RPMI7951 (cell line): ENCODE data around the gene FMOD. TPM values are rescaled to one million over a fixed set of nuclear protein-coding genes. Genes with fewer than 3 reads are reported as not detected.
A peak's percentile ranks its signal among the peaks of the same experiment; 100 is the strongest.

Source experiments
- DNase-seq: peaks from one replicate; pipeline ENCODE4 v3.0.0-alpha.2; 2012; ENCODE audit warnings: low read depth
- total RNA-seq: library from RNA; depleted of rRNA; stranded (reverse); fragments of >200 nt; shearing (Covaris generic); gene quantifications from 2 replicates; pipeline ENCODE4 v1.2.3, GENCODE V29; 2014

FMOD gene
- total RNA-seq, 1 experiment from 2014 or later = not detected

DNA sequence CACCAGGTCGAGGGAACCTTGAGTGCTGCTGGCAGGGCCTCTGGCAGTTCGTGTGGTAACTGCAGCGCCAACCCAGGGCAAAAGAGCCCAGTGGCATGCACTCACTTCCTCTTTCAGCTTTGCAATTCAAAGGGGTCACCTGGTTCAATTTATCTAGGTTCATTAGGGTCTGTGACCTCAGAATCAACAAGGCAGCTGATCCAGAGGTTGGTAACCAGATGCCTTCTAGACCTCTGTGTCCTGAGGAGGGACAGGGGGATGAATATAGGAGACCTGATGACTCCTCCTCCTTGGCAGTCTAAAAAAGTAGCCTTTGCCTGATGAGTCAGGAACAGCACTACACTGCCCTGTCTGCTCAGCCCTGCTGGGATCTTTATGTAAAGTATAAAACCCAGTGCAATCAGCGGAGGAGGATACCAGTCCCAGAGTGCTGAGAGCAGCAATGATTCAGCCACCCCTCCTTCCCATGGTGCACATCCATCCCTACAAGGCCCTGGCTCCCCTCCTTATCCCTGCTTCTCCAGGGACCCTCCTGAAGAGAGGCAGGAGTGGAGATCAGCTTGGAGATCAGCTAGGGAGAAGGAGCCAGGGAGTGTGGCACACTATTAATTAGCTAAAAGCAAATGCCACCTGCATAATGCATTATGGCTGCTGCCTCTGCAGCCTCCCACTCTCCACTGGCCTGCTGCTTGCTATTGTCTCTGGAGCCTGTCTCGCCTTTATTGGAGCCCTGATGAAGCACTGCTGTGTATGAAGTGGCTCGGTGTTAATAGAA lies 11.2 kb upstream of the FMOD start:
- DNase-seq = peak; percentile 10

DNA sequence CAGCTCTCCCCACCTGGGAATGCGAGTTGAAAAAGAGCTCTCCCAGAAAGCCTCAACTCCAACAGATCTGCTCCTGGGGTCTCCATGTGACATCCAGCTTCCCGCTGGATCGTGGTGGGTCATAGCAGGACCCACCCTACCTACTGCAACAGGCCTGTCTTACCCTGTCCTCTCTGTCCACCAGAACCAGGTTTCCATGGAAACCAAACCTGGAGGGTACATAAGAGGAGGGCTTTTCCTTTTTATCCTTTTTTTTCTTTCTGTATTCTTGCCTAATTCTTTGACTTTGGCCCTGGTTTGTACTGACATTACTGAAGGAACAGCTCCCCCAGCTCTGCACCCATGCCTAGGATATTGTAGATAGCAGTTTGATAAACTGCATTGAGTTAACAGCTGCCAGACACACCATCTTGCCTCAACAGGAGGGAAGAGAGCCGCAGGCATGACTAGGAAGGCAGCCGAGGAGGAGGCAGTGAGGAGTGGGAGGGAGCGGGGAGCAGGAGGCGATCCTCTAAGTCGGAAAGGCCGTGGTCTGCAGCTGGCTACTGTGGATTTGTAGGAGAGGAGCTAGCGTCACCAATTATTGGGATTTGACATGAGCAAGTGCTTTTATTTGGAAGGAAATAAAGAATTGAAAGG lies 9.7 kb upstream of the FMOD start:
- no peak for DNase-seq

DNA sequence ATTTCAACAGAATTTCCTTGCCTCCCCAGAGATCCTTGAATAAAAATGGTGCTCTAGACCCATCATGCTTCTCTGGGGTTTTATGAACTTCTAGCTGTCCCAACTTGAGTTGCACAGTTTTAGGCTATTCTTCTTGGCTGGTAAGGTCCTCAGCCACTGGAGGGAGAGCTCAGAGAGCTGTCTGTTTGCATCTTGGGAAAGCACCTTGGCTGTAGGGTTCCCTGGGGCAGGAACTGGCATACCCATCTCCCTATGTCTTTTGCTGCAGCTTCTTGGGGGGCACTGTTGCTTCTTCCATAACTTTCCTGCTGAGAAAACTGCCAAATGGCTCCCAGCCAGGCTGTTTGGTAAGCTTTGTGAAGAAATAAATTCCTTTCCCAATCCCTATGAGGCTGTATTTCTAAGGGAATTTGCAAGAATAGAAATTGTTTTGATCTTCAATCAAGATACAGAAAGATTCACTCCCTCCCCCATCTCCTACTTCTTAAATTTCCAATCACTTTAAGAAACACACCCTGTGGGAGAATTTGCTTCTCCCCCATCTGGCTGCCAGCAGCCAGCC lies 8.2 kb upstream of the FMOD start:
- no peak for DNase-seq

DNA sequence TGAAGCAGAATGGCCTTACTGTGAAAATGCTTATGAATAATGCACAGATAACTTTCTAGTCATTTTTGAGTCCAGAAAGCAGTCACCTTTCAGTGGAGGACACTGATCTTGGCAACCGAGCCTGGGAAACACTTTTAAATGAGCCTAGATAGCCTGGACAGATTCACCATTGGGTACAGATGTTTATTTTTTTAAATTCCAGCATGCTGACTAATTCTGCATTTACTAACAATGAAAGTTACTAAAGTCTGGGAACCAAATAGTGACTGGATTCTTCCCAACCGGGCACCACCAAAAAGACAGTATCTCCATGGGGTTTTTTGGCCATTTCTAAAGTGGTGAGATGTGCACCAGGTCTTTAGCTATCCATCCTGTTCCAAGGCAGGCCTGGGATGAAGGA lies 3.3 kb upstream of the FMOD start:
- peak; percentile 39 for DNase-seq

DNA sequence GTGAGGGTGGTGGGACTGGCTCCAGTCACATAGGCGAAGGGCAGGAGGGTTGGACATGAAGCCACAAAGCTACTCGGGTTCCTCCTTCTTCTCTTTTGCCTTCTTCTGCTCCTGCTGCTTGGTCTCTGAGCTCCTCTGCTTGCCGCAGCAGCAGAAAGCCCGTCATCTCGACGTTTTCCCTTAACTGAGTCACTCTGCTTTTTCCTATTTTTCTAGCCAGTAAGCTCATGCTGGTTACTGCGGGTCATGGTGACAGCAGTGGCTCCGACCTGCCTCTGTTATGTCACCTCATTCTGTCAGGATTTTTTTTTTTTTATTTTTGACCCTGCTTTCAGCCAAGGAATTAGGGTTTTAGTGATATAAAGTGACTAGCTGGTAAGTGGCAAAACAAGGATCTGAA lies 2.6 kb upstream of the FMOD start:
- DNase-seq = no peak

DNA sequence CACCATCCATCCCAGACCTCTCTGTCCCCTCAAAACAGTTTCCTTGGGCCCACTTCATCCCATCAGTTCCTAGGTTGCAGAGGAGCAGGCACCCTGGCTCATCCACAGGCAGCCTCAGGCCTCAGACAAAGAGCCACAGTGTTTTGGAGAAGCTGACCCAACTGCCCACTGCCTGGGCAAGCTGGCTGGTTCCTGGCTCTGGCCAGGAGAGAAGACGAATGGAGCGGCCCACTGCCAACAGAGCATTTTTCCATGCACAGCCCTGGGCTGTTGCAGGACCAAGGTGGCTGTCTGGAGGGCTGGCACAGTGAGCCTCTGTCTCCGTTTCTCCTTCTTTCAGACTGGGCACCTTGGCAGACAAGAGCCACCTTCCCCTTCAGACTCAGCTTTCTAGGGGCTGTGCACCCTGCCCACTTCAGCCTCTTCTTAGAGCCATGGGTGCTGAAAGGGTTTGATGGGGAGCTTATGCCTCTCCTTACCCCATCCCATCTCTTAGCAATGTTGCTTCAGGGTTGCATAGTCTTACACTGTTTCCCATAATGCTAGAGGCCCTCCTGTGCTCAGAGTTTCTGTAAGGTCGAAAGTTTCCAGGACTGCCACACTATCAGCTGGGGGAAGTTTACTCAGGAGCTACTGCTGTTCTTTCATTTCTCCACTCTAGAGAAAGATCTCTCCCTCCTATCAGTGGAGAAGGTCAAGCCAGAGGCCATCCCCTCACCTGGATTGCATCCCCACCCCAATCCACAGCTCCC lies 973 bp downstream of the FMOD start:
- DNase-seq = no peak

DNA sequence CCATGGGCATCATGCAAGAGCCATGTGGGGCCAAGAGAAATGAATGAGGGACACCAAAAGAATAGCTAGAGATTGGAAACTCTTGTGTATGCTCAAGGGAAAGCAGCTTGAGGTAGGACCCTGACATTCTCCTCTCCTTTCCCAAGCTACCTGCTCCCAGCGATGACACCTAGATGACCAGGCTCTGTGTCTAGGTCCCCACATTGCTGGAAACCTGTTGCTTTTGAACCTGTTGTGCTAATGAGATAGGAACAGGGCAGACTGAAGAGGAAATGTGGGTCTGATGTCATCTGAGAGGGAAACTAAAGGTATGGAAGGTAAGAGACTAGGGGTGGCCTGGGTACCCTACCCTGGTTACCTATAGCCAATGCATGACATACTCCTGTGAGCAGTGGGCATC lies 1.8 kb downstream of the FMOD start:
- no peak for DNase-seq

DNA sequence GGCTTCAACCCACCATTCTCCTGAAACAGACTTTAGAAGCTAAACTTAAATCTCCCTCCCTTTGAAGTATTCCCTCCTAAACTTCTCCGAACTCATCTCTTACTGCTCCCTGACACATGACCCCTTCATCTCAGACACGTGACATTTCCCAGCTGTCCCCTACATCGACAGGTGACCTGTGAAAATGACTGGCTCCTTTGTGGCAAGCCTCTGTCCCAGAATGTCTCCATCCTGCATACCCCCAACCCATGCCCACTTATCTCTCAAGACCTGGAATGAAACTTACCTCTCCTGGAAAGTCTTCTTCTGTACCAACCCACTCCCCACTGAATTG lies 4.2 kb downstream of the FMOD start:
- no peak for DNase-seq

DNA sequence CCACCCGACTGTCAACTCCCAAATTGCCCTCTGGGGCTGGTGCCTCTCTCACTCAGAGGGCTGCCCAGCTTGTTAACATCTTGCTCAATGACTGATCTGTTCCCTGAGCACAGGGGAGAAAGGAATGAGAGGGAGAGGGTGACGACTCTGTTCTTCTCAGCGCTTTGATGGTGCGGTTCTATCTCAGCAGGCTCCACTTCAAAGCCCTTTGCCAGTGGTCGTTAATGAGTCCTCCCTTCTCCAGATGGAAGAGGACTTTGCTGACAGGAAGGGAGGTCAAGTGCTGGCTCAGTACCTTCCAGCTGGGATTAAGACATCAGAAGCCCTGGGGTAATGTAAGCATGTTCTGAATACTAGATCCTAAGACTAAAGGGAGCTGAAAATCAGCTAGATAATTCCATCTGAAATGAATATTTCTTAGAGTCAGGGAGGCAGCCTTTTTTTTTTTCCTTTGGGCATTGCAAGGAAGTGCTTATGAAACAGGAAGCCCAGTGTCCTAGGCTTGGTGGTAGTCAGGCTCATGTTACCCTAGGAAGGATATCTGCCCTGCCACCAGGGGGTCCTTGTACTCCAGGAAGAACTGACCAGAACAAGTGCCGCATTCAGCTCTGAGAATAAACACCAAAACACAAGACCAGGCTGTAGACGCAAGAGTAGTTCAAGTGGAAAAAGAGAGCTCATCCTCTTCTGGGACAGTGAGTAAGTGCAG lies 4.7 kb downstream of the FMOD start:
- no peak for DNase-seq

DNA sequence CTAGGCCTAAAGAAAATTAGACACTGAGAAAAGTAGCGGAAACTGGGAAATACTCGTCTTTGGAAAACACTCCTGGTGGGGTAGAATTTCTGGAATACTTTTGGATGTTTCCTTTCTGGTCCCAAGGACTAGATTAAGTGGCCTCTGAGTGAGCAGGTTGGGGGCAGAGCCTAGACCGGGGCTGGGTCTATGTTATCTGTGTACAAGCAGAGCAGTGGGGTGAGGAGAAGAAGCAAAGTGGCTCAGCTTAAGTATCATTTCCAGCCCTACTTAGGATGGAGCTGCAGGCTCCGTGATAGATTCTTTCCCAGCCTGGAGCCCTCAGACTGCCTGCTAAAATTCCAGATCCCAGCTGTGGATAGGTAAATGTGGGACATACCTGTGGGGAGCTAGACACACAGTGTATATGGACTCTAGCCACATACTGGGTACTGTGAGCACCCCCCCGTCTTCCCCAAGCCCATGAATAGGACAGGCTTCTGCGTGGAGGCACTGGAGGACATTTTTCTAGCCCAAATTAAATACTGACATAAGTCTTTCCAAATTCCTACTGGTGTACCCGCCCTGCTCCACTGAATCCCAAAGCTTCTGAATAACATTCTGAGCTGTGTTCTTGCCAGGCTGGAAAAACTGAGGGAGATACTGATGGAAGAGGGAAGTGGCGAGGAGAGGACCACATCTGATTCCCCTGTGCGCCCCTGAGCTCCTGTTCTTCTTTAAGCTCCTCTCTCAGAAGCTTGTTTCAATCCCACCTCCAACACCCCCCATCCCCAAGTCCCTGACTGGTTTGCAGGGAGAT lies 6.8 kb downstream of the FMOD start:
- no peak for DNase-seq

DNA sequence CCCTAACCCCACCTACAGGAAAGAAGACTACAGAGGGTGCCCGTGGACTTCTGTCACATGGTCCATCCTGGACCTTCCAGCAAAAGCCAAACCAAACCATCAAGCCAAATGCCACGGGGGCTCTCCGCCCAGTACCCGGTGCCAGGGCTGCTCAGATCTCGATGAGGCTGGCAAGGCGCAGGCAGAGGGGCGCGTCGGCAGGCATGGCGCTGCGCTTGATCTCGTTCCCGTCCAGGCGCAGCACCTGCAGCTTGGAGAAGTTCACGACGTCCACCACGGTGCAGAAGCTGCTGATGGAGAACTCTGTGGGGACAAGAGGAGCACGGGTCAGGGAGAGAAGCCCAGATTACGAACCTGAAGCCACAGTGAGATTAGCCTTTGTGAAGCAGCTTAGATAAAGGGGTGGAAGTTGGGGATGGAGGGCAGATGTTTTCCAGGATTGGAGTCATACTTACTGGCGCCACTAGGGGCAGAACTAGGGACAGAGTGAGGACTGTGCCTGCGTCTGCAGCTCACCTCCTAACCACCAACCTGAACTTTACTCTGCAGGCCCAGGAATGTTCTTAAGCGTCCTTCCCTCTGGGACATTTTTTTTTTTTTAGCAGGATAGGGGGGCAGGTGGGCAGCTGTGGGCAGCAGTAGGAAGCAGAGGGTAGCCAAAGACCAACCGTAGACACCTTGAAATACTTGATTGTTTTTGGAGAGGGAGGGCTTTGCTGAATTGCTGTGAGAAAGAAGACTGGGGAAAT lies 8.6 kb downstream of the FMOD start:
- peak; percentile 25 for DNase-seq

DNA sequence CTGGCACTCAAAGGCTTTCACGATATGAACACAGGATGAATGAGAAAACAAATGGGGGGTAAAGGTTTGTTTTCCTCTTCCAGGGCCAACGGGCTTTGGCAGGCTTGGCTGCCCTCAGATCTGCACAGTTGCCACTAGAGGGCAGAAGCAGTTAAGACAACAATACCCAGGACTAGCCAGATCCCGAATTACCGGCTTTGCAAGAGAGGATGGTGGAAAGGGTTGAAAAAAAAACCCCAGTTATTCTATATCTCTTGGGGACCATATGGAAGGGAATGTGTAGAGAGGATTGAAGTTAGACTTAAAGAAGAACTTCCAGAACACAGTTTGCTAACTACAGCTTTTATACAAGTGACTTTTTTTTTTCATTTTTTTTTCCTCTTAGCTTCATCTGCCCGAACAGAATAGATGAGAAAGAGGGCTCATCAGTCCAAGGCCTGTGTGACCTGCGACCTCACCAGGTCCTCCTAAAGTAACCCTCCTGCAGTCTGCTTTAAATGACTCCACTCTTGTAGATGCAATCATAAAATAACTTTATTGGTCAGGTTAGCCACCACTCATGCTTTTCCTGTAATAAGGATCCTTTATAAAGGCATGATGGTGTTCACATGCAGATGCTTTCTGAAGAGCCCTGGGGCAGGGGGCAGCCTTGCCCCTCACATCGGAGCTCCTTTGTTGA lies 10.7 kb downstream of the FMOD start:
- peak; percentile 68 for DNase-seq

DNA sequence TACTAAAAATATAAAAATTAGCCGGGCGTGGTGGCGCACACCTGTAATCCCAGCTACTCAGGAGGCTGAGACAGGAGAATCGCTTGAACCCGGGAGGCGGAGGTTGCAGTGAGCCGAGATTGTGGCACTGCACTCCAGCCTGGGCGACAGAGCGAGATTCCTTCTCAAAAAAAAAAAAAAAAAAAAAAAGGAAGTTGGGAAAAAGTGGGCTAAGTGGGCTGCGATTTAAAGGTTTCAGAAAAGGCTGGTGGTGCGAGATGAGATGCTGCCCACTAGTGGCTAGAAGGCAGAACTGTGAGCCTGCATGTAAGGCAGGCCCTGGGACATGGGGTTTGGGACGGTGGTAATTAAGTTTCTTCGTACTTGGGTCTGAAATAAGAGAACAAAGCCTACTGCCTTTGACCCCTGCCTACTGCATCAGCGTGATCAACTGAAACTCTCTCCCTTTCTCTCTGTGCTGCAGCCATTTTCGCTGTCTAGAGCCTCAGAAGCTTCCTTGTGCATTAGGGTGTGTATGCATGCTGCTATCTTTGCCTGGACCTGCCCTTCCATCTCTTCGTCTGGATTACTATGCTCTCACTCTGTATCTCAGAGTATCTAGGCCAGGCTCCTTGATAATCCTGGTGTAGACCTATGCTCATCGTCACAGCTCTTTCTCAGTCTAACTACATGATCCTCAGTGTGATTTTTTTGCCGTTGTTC lies 12.4 kb downstream of the FMOD start:
- DNase-seq = peak; percentile 45

DNA sequence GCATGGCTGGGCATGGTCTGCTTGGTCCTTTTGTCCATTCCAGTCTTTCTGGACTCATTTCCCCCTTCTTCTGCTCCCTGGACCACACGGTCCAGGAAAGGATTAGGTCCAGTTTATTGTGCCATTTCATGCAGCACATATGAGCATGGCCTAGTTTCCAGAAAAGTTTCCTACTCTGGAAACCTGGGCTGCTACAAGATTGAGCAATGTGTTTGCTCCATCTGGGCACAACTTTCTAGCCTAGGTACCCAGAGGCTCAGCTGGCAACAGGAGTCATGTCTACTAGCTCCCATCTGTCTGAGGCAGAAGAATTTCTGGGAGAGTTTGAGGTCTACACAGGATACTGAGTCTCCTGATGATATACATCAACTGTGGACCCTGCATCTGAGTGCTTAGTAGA lies 14.8 kb downstream of the FMOD start:
- no peak for DNase-seq

DNA sequence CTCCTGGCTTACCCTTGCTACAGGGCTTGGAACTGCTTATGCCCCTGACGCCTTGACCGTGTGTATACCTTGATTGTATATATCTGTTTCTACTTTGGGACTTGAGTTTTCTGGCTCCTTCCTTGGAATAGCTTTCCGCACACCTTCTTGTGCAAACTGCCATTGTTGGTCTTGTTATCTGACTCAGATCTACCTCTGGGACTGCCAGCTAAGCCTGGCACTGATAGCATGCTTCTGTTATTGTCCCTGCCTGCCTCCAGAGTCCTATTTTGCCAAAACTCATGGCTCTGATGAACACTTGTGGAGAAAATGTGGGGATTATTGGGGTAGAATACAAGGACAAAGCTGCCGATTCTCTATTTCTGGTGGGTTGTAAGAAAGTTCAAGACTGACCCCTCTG lies 15.4 kb downstream of the FMOD start:
- DNase-seq = no peak

DNA sequence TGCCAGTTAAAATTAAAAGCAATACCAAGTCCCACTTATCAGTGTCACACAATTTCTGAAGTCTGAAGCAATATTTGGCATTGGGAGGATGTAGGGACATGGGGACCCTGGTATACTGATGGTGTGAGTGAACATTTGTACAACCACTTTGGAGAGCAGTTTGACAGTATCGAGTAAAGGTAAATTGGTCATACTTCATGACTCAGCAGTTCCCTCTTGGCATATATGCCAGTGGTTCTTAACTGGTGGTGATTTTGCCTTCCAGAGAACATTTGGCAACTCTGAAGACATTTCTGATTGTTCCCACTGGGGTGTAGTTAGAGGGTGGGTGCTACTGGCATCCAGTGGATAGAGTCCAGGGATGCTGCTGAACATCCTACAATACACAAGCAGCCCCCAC lies 19.7 kb downstream of the FMOD start:
- DNase-seq = no peak

DNA sequence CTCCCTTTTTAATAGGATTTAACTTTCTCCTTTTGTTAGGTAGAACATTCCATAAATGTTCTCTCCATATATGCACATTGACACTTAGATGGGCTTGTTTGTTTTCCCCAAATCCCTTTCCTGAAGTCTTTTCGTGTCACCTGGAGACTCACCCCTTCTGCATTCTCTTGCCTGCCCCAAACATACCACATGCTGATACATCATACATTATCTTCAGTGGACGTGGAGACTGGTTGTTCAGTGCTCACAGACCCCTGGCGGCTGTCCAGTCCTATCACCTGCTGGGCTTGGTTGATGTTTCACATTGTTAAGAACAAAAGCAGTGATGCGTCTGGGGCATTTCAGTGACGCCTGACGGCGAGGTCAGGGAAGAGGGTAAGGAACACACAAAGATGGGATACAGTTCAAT lies 22.2 kb downstream of the FMOD start:
- no peak for DNase-seq

DNA sequence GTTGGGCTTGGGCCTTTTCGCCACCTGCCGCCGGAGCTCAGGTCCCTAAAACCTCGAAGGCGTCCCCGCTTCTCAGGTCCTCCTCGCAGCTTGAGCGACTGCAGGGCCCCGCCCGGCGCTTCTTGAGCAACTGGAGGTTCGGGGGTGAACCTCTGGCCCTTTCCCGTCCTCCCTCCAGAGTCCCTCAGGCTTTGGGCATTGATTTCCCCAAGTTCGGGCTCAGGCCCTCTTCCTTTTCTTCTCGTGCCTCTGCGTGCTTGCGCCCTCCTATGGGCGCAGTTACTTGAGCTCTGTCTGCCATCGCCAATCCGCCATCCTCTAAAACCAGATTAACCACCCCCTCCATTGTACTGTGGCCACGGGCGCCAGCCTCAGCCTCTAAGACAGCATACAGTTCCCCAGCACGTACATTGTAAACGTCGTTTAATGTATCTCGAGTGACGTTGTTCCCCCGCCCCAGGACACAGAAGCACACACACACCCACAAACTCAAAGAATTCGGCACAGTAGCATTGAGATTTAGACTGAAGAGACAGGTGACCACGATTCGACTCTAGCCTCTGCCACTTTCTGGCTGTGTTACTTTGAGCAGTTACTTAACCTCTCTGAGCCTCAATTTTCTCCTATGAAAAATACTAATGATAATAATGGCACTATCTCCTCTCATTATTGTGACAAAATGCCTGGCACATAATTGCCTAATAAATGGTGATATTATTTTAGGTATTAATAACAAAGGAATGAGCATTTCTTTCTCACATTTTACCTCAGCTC lies 23.1 kb downstream of the FMOD start:
- peak; percentile 52 for DNase-seq
